Esophagus (tissue), 2 donors: ENCODE measurements around the gene RAB31. TPM values are rescaled to one million over a fixed set of nuclear protein-coding genes. Genes with fewer than 3 reads are reported as not detected.
A peak's percentile ranks its signal among the peaks of the same experiment; 100 is the strongest.

Experiments
- H3K27ac ChIP-seq, 2 donors: one replicate each; pipeline ENCODE4 v1.5.1; 2013; ENCODE audit warnings: low read depth in 2 of 2, mild to moderate bottlenecking in 2 of 2, inconsistent platforms in 1 of 2, low read length in 1 of 2, moderate library complexity in 1 of 2
- H3K27me3 ChIP-seq, 2 donors: one replicate each; pipeline ENCODE4 v1.6.1; 2013; ENCODE audit warnings: low read length in 2 of 2, control low read depth in 1 of 2, mild to moderate bottlenecking in 1 of 2; ENCODE audit not compliant: insufficient read depth in 2 of 2, control insufficient read depth in 1 of 2
- H3K36me3 ChIP-seq, 2 donors: one replicate each; pipeline ENCODE4 v1.6.1; 2013; ENCODE audit warnings: low read length in 1 of 2; ENCODE audit not compliant: control insufficient read depth in 2 of 2, insufficient read depth in 2 of 2
- H3K4me1 ChIP-seq, 2 donors: one replicate each; pipeline ENCODE4 v1.6.1; 2013; ENCODE audit warnings: low read length in 1 of 2; ENCODE audit not compliant: control insufficient read depth in 2 of 2, insufficient read depth in 2 of 2
- H3K4me3 ChIP-seq, 2 donors: one replicate each; pipeline ENCODE4 v1.5.1; 2013; ENCODE audit warnings: low read length in 2 of 2, mild to moderate bottlenecking in 2 of 2, low read depth in 1 of 2, moderate library complexity in 1 of 2
- H3K9me3 ChIP-seq, 2 donors: one replicate each; pipeline ENCODE4 v1.6.1; 2013; ENCODE audit warnings: mild to moderate bottlenecking in 2 of 2, low read depth in 1 of 2, low read length in 1 of 2, moderate library complexity in 1 of 2; ENCODE audit not compliant: control insufficient read depth in 2 of 2, insufficient read depth in 1 of 2
- WGBS, 2 donors: extraction: QIAGEN DNeasy Blood & Tissue Kit; methylation state at CpG; one replicate each; pipeline ENCODE4 v1.1.7; 2013; 5-methylcytosine and 5-hydroxymethylcytosine counted together
- polyA plus RNA-seq, 2 donors: library from polyadenylated mRNA; stranded (reverse); fragments of 200-250 nt; gene quantifications; one replicate each; pipeline ENCODE4 v1.2.3, GENCODE V29; 2013
- donor health status: healthy with polysubstance abuse.
- donor health status: Bipolar disorder and iron deficiency.

RAB31 gene
- polyA plus RNA-seq, 2 donors: 10.7 to 17.5 TPM

- 47 to 59% methylated on average over 4 of the region's 4 CpGs for WGBS, 2 donors
- H3K9me3 ChIP-seq: no peaks in the 10 kb centered on the region
- H3K4me3 ChIP-seq: no peak overlapping the region
- H3K36me3 ChIP-seq: no peaks in the 10 kb centered on the region
- no peaks in the 10 kb centered on the region for H3K27me3 ChIP-seq
- no peaks in the 10 kb centered on the region for H3K4me1 ChIP-seq
- no peak overlapping the region for H3K27ac ChIP-seq
These were observed 106.3 kb downstream of the RAB31 start for GRCh38 chr18:9814431-9814830.

DNA sequence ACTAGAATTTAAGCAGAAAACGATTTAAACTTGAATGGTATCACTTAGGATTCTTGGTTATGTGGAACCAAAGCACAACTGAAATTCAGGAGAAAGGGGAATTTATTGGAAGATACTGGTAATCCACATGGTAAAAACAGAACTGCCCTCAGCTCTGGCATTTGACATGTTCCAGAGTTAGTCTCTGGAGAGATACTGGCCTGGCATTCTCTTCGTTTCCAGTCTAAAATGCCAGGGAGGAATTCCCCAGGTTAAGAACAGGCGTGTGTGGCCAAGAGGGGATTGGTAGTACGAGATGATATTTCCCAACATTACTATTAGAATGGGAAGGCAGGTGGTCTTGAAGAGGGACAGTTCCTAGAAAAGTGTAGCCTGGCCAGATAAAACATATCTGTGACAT is 109.2 kb downstream of the RAB31 start:
- H3K9me3 ChIP-seq: no peaks in the 10 kb centered on the region
- H3K27ac ChIP-seq: no peak overlapping the region

DNA sequence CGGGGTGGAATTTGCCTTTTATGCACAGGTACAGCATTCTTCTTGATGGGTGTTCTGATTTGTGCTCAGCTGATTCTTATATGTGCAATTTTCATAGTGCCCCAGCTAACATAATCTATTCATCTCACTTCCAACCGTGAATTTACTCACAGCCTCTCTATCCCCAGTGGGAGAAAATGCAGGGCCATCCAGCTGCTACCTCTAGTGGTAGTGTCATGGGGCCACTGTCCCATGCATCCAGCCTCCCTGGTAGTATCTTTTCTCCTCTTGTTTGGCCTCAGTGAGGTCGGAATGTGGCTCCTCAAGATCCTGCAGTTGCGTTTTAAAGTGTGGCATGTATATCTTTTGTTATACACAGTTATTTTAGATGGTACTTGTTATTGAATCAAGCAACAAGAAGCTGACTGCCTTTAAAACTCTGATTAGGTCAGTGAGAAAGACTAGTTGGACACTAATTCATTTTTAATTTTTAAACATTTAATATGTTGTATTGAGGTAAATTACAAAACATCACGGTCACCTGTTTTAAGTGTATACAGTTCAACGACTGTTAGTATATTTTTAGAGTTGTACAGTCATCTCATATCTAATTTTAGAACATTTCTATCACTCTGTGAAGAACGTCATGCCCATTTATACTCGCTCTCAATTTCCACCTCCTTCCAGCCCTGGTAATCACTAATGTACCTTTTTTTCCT is 109.8 kb downstream of the RAB31 start:
- Histone ChIP-seq H3K27ac (no peak overlapping the region), H3K4me3 (no peak overlapping the region), H3K27me3 (no peaks in the 10 kb centered on the region), H3K9me3 (no peaks in the 10 kb centered on the region), H3K4me1 (no peaks in the 10 kb centered on the region), H3K36me3 (no peaks in the 10 kb centered on the region)
- 85 to 87% methylated on average over 8 of the region's 8 CpGs for WGBS, 2 donors

More for the DNA sequence above, 109.2 kb downstream of the RAB31 start:
- H3K4me1 ChIP-seq: no peaks in the 10 kb centered on the region
- no peak overlapping the region for H3K4me3 ChIP-seq
- H3K27me3 ChIP-seq: no peaks in the 10 kb centered on the region
- WGBS, 2 donors: 83% methylated on average over 4 of the region's 4 CpGs
- no peaks in the 10 kb centered on the region for H3K36me3 ChIP-seq

- no peak overlapping the region for H3K4me3 ChIP-seq
- H3K27ac ChIP-seq: no peak overlapping the region
- WGBS, 2 donors: 91 to 95% methylated on average over 2 of the region's 2 CpGs
- H3K36me3 ChIP-seq: no peaks in the 10 kb centered on the region
- no peaks in the 10 kb centered on the region for H3K27me3 ChIP-seq
- H3K9me3 ChIP-seq: no peaks in the 10 kb centered on the region
- no peaks in the 10 kb centered on the region for H3K4me1 ChIP-seq
These were observed 110.3 kb downstream of the RAB31 start for GRCh38 chr18:9818423-9818734.

DNA sequence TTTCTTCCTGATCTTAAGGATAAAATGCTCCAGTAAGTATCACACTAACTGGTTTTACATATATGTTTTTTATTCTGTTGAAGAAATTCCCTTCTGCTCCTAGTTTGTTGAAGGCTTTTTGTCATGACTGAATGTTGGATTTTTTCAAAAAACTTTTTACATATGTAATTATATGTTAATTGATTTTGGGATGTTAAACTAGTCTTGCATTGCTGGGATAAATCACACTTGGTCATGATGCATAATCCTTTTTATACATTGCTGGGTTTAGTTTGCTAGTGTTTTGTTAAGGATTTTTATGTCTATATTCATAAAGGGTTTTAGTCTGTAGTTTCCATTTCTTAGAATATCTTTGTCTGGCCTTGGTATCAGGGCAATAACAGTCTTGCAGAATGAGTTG is 112.0 kb downstream of the RAB31 start:
- Histone ChIP-seq H3K4me1 (peaks cover 0 to 5% of the 10 kb centered on the region in 2 donors), H3K9me3 (no peaks in the 10 kb centered on the region), H3K27ac (no peak overlapping the region)

DNA sequence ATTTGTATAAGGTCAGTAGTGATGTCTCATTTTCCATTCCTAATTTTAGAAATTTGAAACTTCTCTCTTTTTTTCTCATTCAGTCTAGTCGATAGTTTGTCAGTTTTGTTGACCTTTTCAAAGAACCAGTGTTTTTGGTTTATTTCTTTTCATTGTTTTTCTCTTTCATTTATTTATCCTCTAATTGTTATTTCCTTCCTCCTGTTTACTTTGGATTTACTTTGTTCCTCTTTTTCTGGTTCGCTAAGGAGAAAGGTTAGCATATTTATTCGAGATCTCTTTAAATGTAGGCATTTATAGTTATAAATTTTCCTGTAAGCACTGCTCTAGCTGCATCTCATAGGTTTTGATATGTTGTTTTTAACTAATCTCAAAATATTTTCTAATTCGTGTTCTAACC is 112.6 kb downstream of the RAB31 start:
- WGBS, 2 donors: 84% methylated on average over 4 of the region's 4 CpGs
- no peaks in the 10 kb centered on the region for H3K36me3 ChIP-seq
- no peaks in the 10 kb centered on the region for H3K27me3 ChIP-seq
- no peak overlapping the region for H3K4me3 ChIP-seq
- H3K27ac ChIP-seq: no peak overlapping the region
- H3K9me3 ChIP-seq: no peaks in the 10 kb centered on the region
- peaks cover 0 to 6% of the 10 kb centered on the region in 2 donors for H3K4me1 ChIP-seq

More for the DNA sequence above, 112.0 kb downstream of the RAB31 start:
- H3K36me3 ChIP-seq: no peaks in the 10 kb centered on the region
- no peak overlapping the region for H3K4me3 ChIP-seq
- H3K27me3 ChIP-seq: no peaks in the 10 kb centered on the region

GRCh38 chr18:9822587-9823185 is 114.6 kb downstream of the RAB31 start:
- 91 to 92% methylated on average over 11 of the region's 11 CpGs for WGBS, 2 donors

GRCh38 chr18:9823805-9824473 is 115.8 kb downstream of the RAB31 start:
- H3K9me3 ChIP-seq: no peaks in the 10 kb centered on the region
- H3K27me3 ChIP-seq: no peaks in the 10 kb centered on the region
- peak overlapping the region in 1 of 2 donors; percentile 24 for H3K27ac ChIP-seq
- H3K4me3 ChIP-seq: no peak overlapping the region
- H3K36me3 ChIP-seq: no peaks in the 10 kb centered on the region
- 40 to 45% methylated on average over 4 of the region's 4 CpGs for WGBS, 2 donors
- peaks cover 2 to 12% of the 10 kb centered on the region in 2 donors for H3K4me1 ChIP-seq

More at GRCh38 chr18:9822587-9823185, 114.6 kb downstream of the RAB31 start:
- Histone ChIP-seq H3K27ac (no peak overlapping the region), H3K9me3 (no peaks in the 10 kb centered on the region), H3K36me3 (no peaks in the 10 kb centered on the region), H3K4me1 (peaks cover 0 to 6% of the 10 kb centered on the region in 2 donors), H3K27me3 (no peaks in the 10 kb centered on the region), H3K4me3 (no peak overlapping the region)

- H3K4me1 ChIP-seq: peaks cover 2 to 12% of the 10 kb centered on the region in 2 donors
- no peaks in the 10 kb centered on the region for H3K36me3 ChIP-seq
- no peak overlapping the region for H3K4me3 ChIP-seq
- H3K27ac ChIP-seq: peak overlapping the region; percentile 18 to 77
- WGBS, 2 donors: 46 to 69% methylated on average over 3 of the region's 3 CpGs
- H3K27me3 ChIP-seq: no peaks in the 10 kb centered on the region
- H3K9me3 ChIP-seq: no peaks in the 10 kb centered on the region
These were observed 116.4 kb downstream of the RAB31 start for GRCh38 chr18:9824474-9824832.
